SH-SY5Y (cell line): ENCODE data around the gene SMC6.

Experiments
- GATA2 ChIP-seq: IDR thresholded peaks from 2 replicates; pipeline ENCODE4 v1.6.1; 2011; ENCODE audit warnings: mild to moderate bottlenecking, low read depth, low read length
- GATA3 ChIP-seq: IDR thresholded peaks from 2 replicates; pipeline ENCODE4 v1.6.1; 2011; ENCODE audit warnings: low read depth, mild to moderate bottlenecking, low read length, moderate library complexity

DNA sequence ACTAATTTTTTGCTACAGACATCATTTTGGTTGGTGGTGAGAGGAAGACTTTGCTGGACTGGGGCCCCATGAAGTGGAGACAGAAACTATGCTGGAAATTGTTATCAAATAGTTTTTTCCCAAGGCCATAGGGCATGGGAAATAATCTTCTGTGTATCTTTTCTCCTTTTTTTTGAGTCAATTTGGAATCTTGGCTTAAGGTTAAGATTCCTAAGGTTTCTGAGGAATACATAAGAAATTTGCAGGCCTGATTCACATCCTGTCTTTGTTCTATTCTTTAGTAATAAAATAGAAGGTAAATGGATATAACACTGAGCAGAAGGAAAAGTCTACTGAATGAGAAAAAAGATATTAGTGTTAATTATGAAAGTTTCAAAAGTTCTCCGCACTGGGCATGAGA is 16.6 kb downstream of the SMC6 start:
- TF ChIP-seq GATA3 (no peak), GATA2 (no peak)
